H9 (cell line): ENCODE data around the gene RPS21. TPM values are rescaled to one million over a fixed set of nuclear protein-coding genes. Genes with fewer than 3 reads are reported as not detected.

Experiments
- DNase-seq: peaks from one replicate; pipeline ENCODE4 v3.0.0-alpha.2; 2017
- H2AFZ ChIP-seq: one replicate; pipeline ENCODE4 v1.6.1; 2013; ENCODE audit warnings: mild to moderate bottlenecking, low read length, control low read depth, moderate library complexity
- H2AK5ac ChIP-seq: 2 replicates; pipeline ENCODE4 v1.6.1; 2013; ENCODE audit warnings: low read length, control low read depth, mixed read lengths; ENCODE audit not compliant: insufficient read length
- H2BK120ac ChIP-seq: one replicate; pipeline ENCODE4 v1.6.1; 2013; ENCODE audit warnings: low read depth, mild to moderate bottlenecking, low read length, control low read depth, inconsistent platforms; ENCODE audit not compliant: poor library complexity, severe bottlenecking
- H2BK12ac ChIP-seq: 2 replicates; pipeline ENCODE4 v1.6.1; 2013; ENCODE audit warnings: low read length, control low read depth, mixed read lengths, low read depth; ENCODE audit not compliant: insufficient read length
- H2BK15ac ChIP-seq: 2 replicates; pipeline ENCODE4 v1.6.1; 2013; ENCODE audit warnings: low read depth, low read length, control low read depth
- H2BK20ac ChIP-seq: one replicate; pipeline ENCODE4 v1.6.1; 2013; ENCODE audit warnings: low read depth, mild to moderate bottlenecking, low read length, control low read depth, inconsistent platforms; ENCODE audit not compliant: poor library complexity, severe bottlenecking
- H2BK5ac ChIP-seq: 2 replicates; pipeline ENCODE4 v1.6.1; 2013; ENCODE audit warnings: low read length, control low read depth, mixed read lengths; ENCODE audit not compliant: insufficient read length
- H3K14ac ChIP-seq: 2 replicates; pipeline ENCODE4 v1.6.1; 2013; ENCODE audit warnings: low read length, control low read depth; ENCODE audit not compliant: insufficient read depth
- H3K18ac ChIP-seq: 2 replicates; pipeline ENCODE4 v1.6.1; 2013; ENCODE audit warnings: low read depth, mild to moderate bottlenecking, mixed read lengths, low read length, control low read depth; ENCODE audit not compliant: insufficient read length
- H3K23ac ChIP-seq: 2 replicates; pipeline ENCODE4 v1.6.1; 2013; ENCODE audit warnings: low read length, control low read depth, mixed read lengths, low read depth; ENCODE audit not compliant: insufficient read length
- H3K23me2 ChIP-seq: 2 replicates; pipeline ENCODE4 v1.6.1; 2013; ENCODE audit warnings: low read depth, mild to moderate bottlenecking, mixed read lengths, low read length, control low read depth; ENCODE audit not compliant: insufficient read length, poor library complexity, severe bottlenecking
- H3K27ac ChIP-seq: 2 replicates; pipeline ENCODE4 v1.5.1; 2013; ENCODE audit warnings: low read length, control low read depth, mixed read lengths, low read depth; ENCODE audit not compliant: insufficient read length
- H3K27me3 ChIP-seq: 2 replicates; pipeline ENCODE4 v1.6.1; 2013; ENCODE audit warnings: low read length, control low read depth, inconsistent platforms; ENCODE audit not compliant: insufficient read depth
- H3K4ac ChIP-seq: 2 replicates; pipeline ENCODE4 v1.6.1; 2013; ENCODE audit warnings: low read depth, mild to moderate bottlenecking, control low read depth, inconsistent platforms, low read length, moderate library complexity
- H3K4me1 ChIP-seq: 2 replicates; pipeline ENCODE4 v1.6.1; 2013; ENCODE audit warnings: low read length, control low read depth, inconsistent platforms; ENCODE audit not compliant: insufficient read depth
- H3K4me2 ChIP-seq: 2 replicates; pipeline ENCODE4 v1.6.1; 2013; ENCODE audit warnings: low read length, control low read depth, mixed read lengths; ENCODE audit not compliant: insufficient read length, insufficient read depth
- H3K56ac ChIP-seq: 2 replicates; pipeline ENCODE4 v1.6.1; 2013; ENCODE audit warnings: low read depth, mild to moderate bottlenecking, mixed read lengths, low read length, control low read depth; ENCODE audit not compliant: insufficient read length
- H3K79me1 ChIP-seq: 2 replicates; pipeline ENCODE4 v1.6.1; 2013; ENCODE audit warnings: low read depth, mild to moderate bottlenecking, moderate library complexity, low read length, control low read depth, inconsistent platforms; ENCODE audit not compliant: insufficient read depth, poor library complexity, severe bottlenecking
- H3K79me2 ChIP-seq: 2 replicates; pipeline ENCODE4 v1.6.1; 2013; ENCODE audit warnings: low read length, control low read depth, inconsistent platforms; ENCODE audit not compliant: insufficient read depth
- H3K9ac ChIP-seq: 2 replicates; pipeline ENCODE4 v1.6.1; 2013; ENCODE audit warnings: low read length, control low read depth, mixed read lengths; ENCODE audit not compliant: insufficient read length; ENCODE audit errors: extremely low read depth
- H3K9me3 ChIP-seq: one replicate; pipeline ENCODE4 v1.6.1; 2013; ENCODE audit warnings: low read depth, low read length, inconsistent platforms; ENCODE audit not compliant: control insufficient read depth
- H3T11ph ChIP-seq: one replicate; pipeline ENCODE4 v1.6.1; 2013; ENCODE audit warnings: mild to moderate bottlenecking, low read length, control low read depth, inconsistent platforms
- H4K20me1 ChIP-seq: one replicate; pipeline ENCODE4 v1.6.1; 2013; ENCODE audit not compliant: control insufficient read depth, insufficient read length, insufficient read depth
- H4K5ac ChIP-seq: 2 replicates; pipeline ENCODE4 v1.6.1; 2013; ENCODE audit warnings: low read depth, mild to moderate bottlenecking, mixed read lengths, low read length, control low read depth; ENCODE audit not compliant: insufficient read length
- H4K8ac ChIP-seq: replicated peaks from 2 replicates; pipeline ENCODE4 v1.6.1; 2013; ENCODE audit warnings: low read length, control low read depth, mixed read lengths, low read depth; ENCODE audit not compliant: insufficient read length
- H4K91ac ChIP-seq: 2 replicates; pipeline ENCODE4 v1.6.1; 2013; ENCODE audit warnings: low read depth, mild to moderate bottlenecking, moderate library complexity, mixed read lengths, low read length, control low read depth; ENCODE audit not compliant: insufficient read length
- H3K27ac Mint-ChIP-seq, 3 experiments: 2 replicates in 2 of 3; 3 replicates in 1 of 3; pipeline ENCODE4 v1.8.0; 2020 to 2021; ENCODE audit warnings: mixed read lengths in 3 of 3, mild to moderate bottlenecking in 1 of 3, moderate library complexity in 1 of 3
- H3K27me3 Mint-ChIP-seq: 2 replicates; pipeline ENCODE4 v1.8.0; 2021; ENCODE audit warnings: low read depth, mild to moderate bottlenecking, moderate library complexity, mixed read lengths
- H3K36me3 Mint-ChIP-seq, 3 experiments: 2 replicates in 2 of 3; 3 replicates in 1 of 3; pipeline ENCODE4 v1.8.0; 2020 to 2021; ENCODE audit warnings: low read depth in 3 of 3, mixed read lengths in 3 of 3; ENCODE audit not compliant: insufficient read depth in 1 of 3
- H3K4me1 Mint-ChIP-seq, 2 experiments: 2 replicates each; pipeline ENCODE4 v1.8.0; 2020; ENCODE audit warnings: mixed read lengths in 2 of 2
- H3K4me3 Mint-ChIP-seq, 2 experiments: 2 replicates in 1 of 2; 3 replicates in 1 of 2; pipeline ENCODE4 v1.8.0; 2020 to 2021; ENCODE audit warnings: mild to moderate bottlenecking in 2 of 2, mixed read lengths in 2 of 2, moderate library complexity in 1 of 2
- H3K9me3 Mint-ChIP-seq, 2 experiments: 2 replicates in 1 of 2; 3 replicates in 1 of 2; pipeline ENCODE4 v1.8.0; 2020; ENCODE audit warnings: mild to moderate bottlenecking in 2 of 2, mixed read lengths in 2 of 2, moderate library complexity in 1 of 2
- CTCF ChIP-seq: fragments of 200-600 bp; sonication (generic); conservative IDR thresholded peaks from 3 replicates; pipeline ENCODE4 v1.8.0; 2021; ENCODE audit warnings: antibody characterized with exemption, mild to moderate bottlenecking
- WGBS: extraction: QIAGEN DNeasy Blood & Tissue Kit; methylation state at CpG from one replicate; pipeline ENCODE4 v1.1.7; 2013; ENCODE audit warnings: missing lambda C conversion rate, low lambda C conversion rate, mixed read lengths; ENCODE audit not compliant: insufficient read length; ENCODE audit errors: extremely low coverage; 5-methylcytosine and 5-hydroxymethylcytosine counted together
- total RNA-seq: library from RNA; stranded (reverse); gene quantifications from 2 replicates; pipeline ENCODE4 v1.2.1, GENCODE V29; 2021

Gene RPS21
- total RNA-seq, 1 experiment from 2014 or later, result 1,715 TPM

- Histone ChIP-seq H2BK5ac (no peak overlapping the region), H3K18ac (no peak overlapping the region), H3K14ac (no peak overlapping the region), H2BK12ac (no peak overlapping the region), H3K79me2 (no peaks in the 10 kb centered on the region), H3K9me3 (no peaks in the 10 kb centered on the region), H3K4me1 (no peaks in the 10 kb centered on the region), H2BK120ac (no peak overlapping the region), H3T11ph (no peak overlapping the region), H3K56ac (no peak overlapping the region), H3K9ac (no peak overlapping the region), H2BK15ac (no peak overlapping the region), H4K5ac (no peak overlapping the region), H3K23ac (no peak overlapping the region), H4K91ac (no peak overlapping the region), H2AFZ (no peak overlapping the region), H3K27ac (no peak overlapping the region), H3K4me2 (no peak overlapping the region), H4K20me1 (peaks cover 3% of the 10 kb centered on the region), H3K27me3 (no peaks in the 10 kb centered on the region), H2AK5ac (no peak overlapping the region), H3K23me2 (peaks cover 2% of the 10 kb centered on the region), H2BK20ac (no peak overlapping the region), H3K4ac (no peak overlapping the region), H4K8ac (no peak overlapping the region), H3K79me1 (no peaks in the 10 kb centered on the region)
- no peaks in the 10 kb centered on the region for H3K27me3 Mint-ChIP-seq
- peaks cover 3 to 6% of the 10 kb centered on the region in 2 experiments; a peak in 3 of 5 replicates for H3K9me3 Mint-ChIP-seq
- DNase-seq, result no peak
- no peak overlapping the region; a peak in 1 of 7 replicates for H3K27ac Mint-ChIP-seq
- no peak for TF ChIP-seq CTCF
- no peak overlapping the region for H3K4me3 Mint-ChIP-seq
- H3K36me3 Mint-ChIP-seq, result peaks cover 0 to 11% (median 6%) of the 10 kb centered on the region in 3 experiments; a peak in 6 of 7 replicates
- peaks cover 9 to 18% of the 10 kb centered on the region in 2 experiments for H3K4me1 Mint-ChIP-seq
- no CpG with 5 or more reads among the region's 23 CpGs for WGBS
Measured at GRCh38 chr20:62402456-62403150, 15.7 kb downstream of the RPS21 start.
